ENCODE data around the gene PAM16. TPM values are rescaled to one million over a fixed set of nuclear protein-coding genes. Genes with fewer than 3 reads are reported as not detected.

Gene PAM16
- total RNA-seq, 1 donor: 5.4 TPM

GRCh38 chr16:4303973-4304372 lies 47.1 kb downstream of the PAM16 start:
- H3K4me3 ChIP-seq (ENCODE audit: low read length): no peak overlapping the region
- H3K4me1 ChIP-seq (ENCODE audit: insufficient read depth, low read length): peaks cover 23% of the 10 kb centered on the region
- H3K27me3 ChIP-seq (ENCODE audit: insufficient read depth, low read length): no peaks in the 10 kb centered on the region
- no peaks in the 10 kb centered on the region for H3K9me3 ChIP-seq (ENCODE audit: low read depth, low read length)

GRCh38 chr16:4301968-4302367 lies 49.2 kb downstream of the PAM16 start:
- peaks cover 13% of the 10 kb centered on the region for H3K4me1 ChIP-seq (ENCODE audit: insufficient read depth, low read length)
- no peaks in the 10 kb centered on the region for H3K27me3 ChIP-seq (ENCODE audit: insufficient read depth, low read length)
- H3K4me3 ChIP-seq (ENCODE audit: low read length): no peak overlapping the region
- H3K9me3 ChIP-seq (ENCODE audit: low read depth, low read length): no peaks in the 10 kb centered on the region

- Histone ChIP-seq H3K4me1 (ENCODE audit: insufficient read depth, low read length) (peaks cover 5% of the 10 kb centered on the region), H3K4me3 (ENCODE audit: low read length) (no peak overlapping the region), H3K27me3 (ENCODE audit: insufficient read depth, low read length) (no peaks in the 10 kb centered on the region), H3K9me3 (ENCODE audit: low read depth, low read length) (no peaks in the 10 kb centered on the region)
Measured at GRCh38 chr16:4301177-4301576, 49.9 kb downstream of the PAM16 start.

- H3K4me3 ChIP-seq (ENCODE audit: low read length): no peak overlapping the region
Measured at GRCh38 chr16:4298761-4299522, 52.2 kb downstream of the PAM16 start.

GRCh38 chr16:4297480-4297879 lies 53.6 kb downstream of the PAM16 start:
- no peaks in the 10 kb centered on the region for H3K4me1 ChIP-seq (ENCODE audit: insufficient read depth, low read length)
- no peak overlapping the region for H3K4me3 ChIP-seq (ENCODE audit: low read length)
- H3K9me3 ChIP-seq (ENCODE audit: low read depth, low read length): no peaks in the 10 kb centered on the region
- no peaks in the 10 kb centered on the region for H3K27me3 ChIP-seq (ENCODE audit: insufficient read depth, low read length)

More at GRCh38 chr16:4298761-4299522, 52.2 kb downstream of the PAM16 start:
- H3K27me3 ChIP-seq (ENCODE audit: insufficient read depth, low read length): no peaks in the 10 kb centered on the region
- H3K9me3 ChIP-seq (ENCODE audit: low read depth, low read length): no peaks in the 10 kb centered on the region
- H3K4me1 ChIP-seq (ENCODE audit: insufficient read depth, low read length): no peaks in the 10 kb centered on the region

GRCh38 chr16:4295581-4295980 lies 55.5 kb downstream of the PAM16 start:
- Histone ChIP-seq H3K4me3 (ENCODE audit: low read length) (no peak overlapping the region), H3K9me3 (ENCODE audit: low read depth, low read length) (no peaks in the 10 kb centered on the region), H3K4me1 (ENCODE audit: insufficient read depth, low read length) (no peaks in the 10 kb centered on the region), H3K27me3 (ENCODE audit: insufficient read depth, low read length) (no peaks in the 10 kb centered on the region)

GRCh38 chr16:4293822-4294457 lies 57.2 kb downstream of the PAM16 start:
- no peak overlapping the region for H3K4me3 ChIP-seq (ENCODE audit: low read length)
- H3K9me3 ChIP-seq (ENCODE audit: low read depth, low read length): no peaks in the 10 kb centered on the region
- H3K4me1 ChIP-seq (ENCODE audit: insufficient read depth, low read length): no peaks in the 10 kb centered on the region

GRCh38 chr16:4293181-4293716 lies 57.9 kb downstream of the PAM16 start:
- Histone ChIP-seq H3K4me1 (ENCODE audit: insufficient read depth, low read length) (peaks cover 4% of the 10 kb centered on the region), H3K27me3 (ENCODE audit: insufficient read depth, low read length) (no peaks in the 10 kb centered on the region), H3K9me3 (ENCODE audit: low read depth, low read length) (no peaks in the 10 kb centered on the region), H3K4me3 (ENCODE audit: low read length) (no peak overlapping the region)

More at GRCh38 chr16:4293822-4294457, 57.2 kb downstream of the PAM16 start:
- H3K27me3 ChIP-seq (ENCODE audit: insufficient read depth, low read length): no peaks in the 10 kb centered on the region

- Histone ChIP-seq H3K4me3 (ENCODE audit: low read length) (no peak overlapping the region), H3K27me3 (ENCODE audit: insufficient read depth, low read length) (no peaks in the 10 kb centered on the region), H3K4me1 (ENCODE audit: insufficient read depth, low read length) (peaks cover 7% of the 10 kb centered on the region), H3K9me3 (ENCODE audit: low read depth, low read length) (no peaks in the 10 kb centered on the region)
Measured at GRCh38 chr16:4291699-4292098, 59.4 kb downstream of the PAM16 start.

Other genes with a start within 250 kb of the PAM16 start
- gene ADCY9, start 234.9 kb downstream of the PAM16 start, total RNA-seq: 9.7 TPM
- under 0.01 TPM for gene SRL, start 109.2 kb downstream of the PAM16 start, total RNA-seq
- gene TFAP4, start 78.3 kb downstream of the PAM16 start, total RNA-seq: 5.8 TPM
- under 0.01 TPM for gene GLIS2, start 35.3 kb downstream of the PAM16 start, total RNA-seq
- 0.31 TPM for gene VASN, start 20.5 kb upstream of the PAM16 start, total RNA-seq
- gene CORO7, start 65.3 kb upstream of the PAM16 start, total RNA-seq: 235 TPM
- gene DNAJA3, start 74.5 kb upstream of the PAM16 start, total RNA-seq: 8.4 TPM
- gene NMRAL1, start 123.3 kb upstream of the PAM16 start, total RNA-seq: 24.8 TPM
- 26.7 TPM for gene HMOX2, start 125.1 kb upstream of the PAM16 start, total RNA-seq
- gene CDIP1, start 187.5 kb upstream of the PAM16 start, total RNA-seq: 8.0 TPM
- gene C16orf96, start 205.0 kb upstream of the PAM16 start, total RNA-seq: 0.42 TPM